ENCODE results near the gene NCR1. TPM values are rescaled to one million over a fixed set of nuclear protein-coding genes. Genes with fewer than 3 reads are reported as not detected.
"Not testable (repeated sequence)": the region's sequence is repeated elsewhere in the genome, so short reads cannot be mapped to it uniquely, and the experiment has no call there.

The NCR1 gene
- total RNA-seq, 1 experiment from 2014 or later = 4.3 TPM

DNA sequence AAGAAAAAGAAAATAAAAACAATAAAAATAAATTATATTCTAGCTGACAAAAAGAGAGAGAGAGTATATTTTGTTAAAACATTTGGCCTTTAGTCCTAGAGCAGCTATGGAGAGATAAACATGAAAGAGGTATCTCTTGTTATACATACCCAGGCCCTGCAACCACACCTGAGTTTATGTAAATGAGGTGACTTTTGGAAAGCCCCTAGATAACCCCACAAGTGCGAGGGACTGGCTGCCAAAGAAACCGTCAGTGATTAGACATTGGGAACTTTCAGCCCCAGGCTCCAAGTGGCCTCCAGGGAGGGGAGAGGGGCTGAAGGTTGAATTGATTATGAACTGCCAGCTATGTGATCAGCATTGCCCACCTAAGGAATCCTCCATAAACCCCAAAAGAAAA, 43.5 kb downstream of the NCR1 start:
- no peaks in the 10 kb centered on the region for H3K27me3 Mint-ChIP-seq (ENCODE audit: low read depth)
- TF ChIP-seq ZNF396 (CRISPR knock-in tag; IDR thresholded peaks at IDR 0.05; ENCODE audit: borderline replicate concordance) = no peak
- TF ChIP-seq, protein P1, sequence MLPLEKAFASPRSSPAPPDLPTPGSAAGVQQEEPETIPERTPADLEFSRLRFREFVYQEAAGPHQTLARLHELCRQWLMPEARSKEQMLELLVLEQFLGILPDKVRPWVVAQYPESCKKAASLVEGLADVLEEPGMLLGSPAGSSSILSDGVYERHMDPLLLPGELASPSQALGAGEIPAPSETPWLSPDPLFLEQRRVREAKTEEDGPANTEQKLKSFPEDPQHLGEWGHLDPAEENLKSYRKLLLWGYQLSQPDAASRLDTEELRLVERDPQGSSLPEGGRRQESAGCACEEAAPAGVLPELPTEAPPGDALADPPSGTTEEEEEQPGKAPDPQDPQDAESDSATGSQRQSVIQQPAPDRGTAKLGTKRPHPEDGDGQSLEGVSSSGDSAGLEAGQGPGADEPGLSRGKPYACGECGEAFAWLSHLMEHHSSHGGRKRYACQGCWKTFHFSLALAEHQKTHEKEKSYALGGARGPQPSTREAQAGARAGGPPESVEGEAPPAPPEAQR (CRISPR knock-in tag; IDR thresholded peaks at IDR 0.05) = no peak
- TF ChIP-seq, protein P2, sequence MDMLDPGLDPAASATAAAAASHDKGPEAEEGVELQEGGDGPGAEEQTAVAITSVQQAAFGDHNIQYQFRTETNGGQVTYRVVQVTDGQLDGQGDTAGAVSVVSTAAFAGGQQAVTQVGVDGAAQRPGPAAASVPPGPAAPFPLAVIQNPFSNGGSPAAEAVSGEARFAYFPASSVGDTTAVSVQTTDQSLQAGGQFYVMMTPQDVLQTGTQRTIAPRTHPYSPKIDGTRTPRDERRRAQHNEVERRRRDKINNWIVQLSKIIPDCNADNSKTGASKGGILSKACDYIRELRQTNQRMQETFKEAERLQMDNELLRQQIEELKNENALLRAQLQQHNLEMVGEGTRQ (CRISPR knock-in tag; IDR thresholded peaks at IDR 0.05) = no peak
- TF ChIP-seq JAZF1 (CRISPR knock-in tag; IDR thresholded peaks at IDR 0.05) = no peak
- TF ChIP-seq ETV6 (CRISPR knock-in tag; IDR thresholded peaks at IDR 0.05) = no peak
- no peak for TF ChIP-seq SMAD3 (CRISPR knock-in tag; IDR thresholded peaks at IDR 0.05; ENCODE audit: borderline replicate concordance)
- no peaks in the 10 kb centered on the region for H3K36me3 Mint-ChIP-seq
- ChIA-PET CTCF (interaction anchor here (2.5 kb wide), 1 partner anchor 68 kb away, joined by 7 read pairs; no protein-coding TSS in a partner anchor), POLR2A (no interaction called here)
- DNase-seq (ENCODE audit: low spot score) (no peak), ATAC-seq (no peak)
- no peaks in the 10 kb centered on the region for H3K9me3 Mint-ChIP-seq
- no peak overlapping the region for H3K27ac Mint-ChIP-seq
- peaks cover 24% of the 10 kb centered on the region for H3K4me1 Mint-ChIP-seq
- no peak overlapping the region for H3K4me3 Mint-ChIP-seq

DNA sequence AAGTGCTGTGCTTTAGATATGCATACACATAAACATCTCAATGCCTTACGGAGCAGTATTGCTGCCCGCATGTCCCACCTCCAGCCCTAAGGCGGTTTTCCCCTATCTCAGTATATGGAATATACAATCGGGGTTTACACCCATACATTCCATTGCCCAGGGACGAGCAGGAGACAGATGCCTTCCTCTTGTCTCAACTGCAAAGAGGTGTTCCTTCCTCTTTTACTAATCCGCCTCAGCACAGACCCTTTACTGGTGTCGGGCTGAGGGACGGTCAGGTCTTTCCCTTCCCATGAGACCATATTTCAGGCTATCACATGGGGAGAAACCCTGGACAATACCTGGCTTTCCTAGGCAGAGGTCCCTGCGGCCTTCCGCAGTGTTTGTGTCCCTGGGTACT, 44.6 kb downstream of the NCR1 start:
- not testable (repeated sequence) for DNase-seq (ENCODE audit: low spot score); H3K36me3 Mint-ChIP-seq; H3K9me3 Mint-ChIP-seq; H3K27me3 Mint-ChIP-seq (ENCODE audit: low read depth); ATAC-seq; H3K4me3 Mint-ChIP-seq
- peak overlapping the region; percentile 89; the same call in 1 of the 2 replicates for H3K27ac Mint-ChIP-seq
- peaks cover 22% of the 10 kb centered on the region for H3K4me1 Mint-ChIP-seq
- ChIA-PET CTCF (interaction anchor here (2.5 kb wide), 1 partner anchor 69 kb away, joined by 7 read pairs; no protein-coding TSS in a partner anchor), POLR2A (interaction anchor here (0.7 kb wide), 1 partner anchor 687 kb away, joined by 3 read pairs; no protein-coding TSS in a partner anchor)

DNA sequence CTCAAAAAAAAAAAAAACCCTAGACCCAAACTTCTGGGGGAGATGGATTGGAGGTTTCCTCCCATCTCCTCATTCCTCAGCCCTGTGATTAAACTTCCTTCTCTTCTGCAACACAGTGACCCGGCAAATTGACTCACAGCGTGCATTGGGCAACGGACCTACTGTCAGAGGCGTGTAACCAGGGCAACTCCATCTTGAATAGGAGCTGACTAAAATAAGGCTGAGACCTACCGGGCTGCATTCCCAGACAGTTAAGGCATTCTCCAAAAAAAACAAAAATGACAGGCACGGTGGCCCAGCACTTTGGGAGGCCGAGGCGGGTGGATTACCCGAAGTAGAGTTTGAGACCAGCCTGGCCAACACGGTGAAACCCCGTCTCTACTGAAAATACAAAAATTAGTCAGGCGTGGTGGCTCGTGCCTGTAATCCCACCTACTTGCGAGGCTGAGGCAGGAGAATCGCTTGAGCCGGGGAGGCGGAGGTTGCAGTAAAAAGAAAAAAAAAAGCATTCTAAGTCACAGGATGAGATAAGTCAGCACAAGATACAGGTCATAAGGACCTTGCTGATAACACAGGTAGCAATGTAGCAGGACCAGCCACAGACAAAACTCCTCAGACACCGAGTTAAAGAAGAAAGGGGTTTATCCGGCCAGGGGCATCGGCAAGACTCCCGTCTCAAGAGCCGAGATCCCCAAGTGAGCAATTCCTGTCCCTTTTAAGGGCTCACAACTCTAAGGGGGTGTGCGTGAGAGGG, 46.8 kb downstream of the NCR1 start:
- no peak for DNase-seq (ENCODE audit: low spot score)
- ATAC-seq = no peak
- Mint-ChIP-seq H3K9me3 (no peaks in the 10 kb centered on the region), H3K27me3 (ENCODE audit: low read depth) (no peaks in the 10 kb centered on the region), H3K27ac (peak overlapping the region; percentile 76), H3K36me3 (no peaks in the 10 kb centered on the region), H3K4me3 (no peak overlapping the region), H3K4me1 (peaks cover 25% of the 10 kb centered on the region)
- POLR2A ChIA-PET = no interaction called here
- TF ChIP-seq ESRRA (CRISPR knock-in tag; IDR thresholded peaks at IDR 0.05; ENCODE audit: borderline replicate concordance) (no peak), FOXK1 (CRISPR knock-in tag; IDR thresholded peaks at IDR 0.05) (no peak), TCF7 (CRISPR knock-in tag; IDR thresholded peaks at IDR 0.05; ENCODE audit: low read depth) (no peak), RORB (CRISPR knock-in tag; IDR thresholded peaks at IDR 0.05) (no peak), CBFB (CRISPR knock-in tag; IDR thresholded peaks at IDR 0.05; ENCODE audit: low read depth) (no peak), TEAD4 (CRISPR knock-in tag; IDR thresholded peaks at IDR 0.05) (no peak)
- TF ChIP-seq, protein P1 (CRISPR knock-in tag; IDR thresholded peaks at IDR 0.05) = no peak
- TF ChIP-seq, protein P3, sequence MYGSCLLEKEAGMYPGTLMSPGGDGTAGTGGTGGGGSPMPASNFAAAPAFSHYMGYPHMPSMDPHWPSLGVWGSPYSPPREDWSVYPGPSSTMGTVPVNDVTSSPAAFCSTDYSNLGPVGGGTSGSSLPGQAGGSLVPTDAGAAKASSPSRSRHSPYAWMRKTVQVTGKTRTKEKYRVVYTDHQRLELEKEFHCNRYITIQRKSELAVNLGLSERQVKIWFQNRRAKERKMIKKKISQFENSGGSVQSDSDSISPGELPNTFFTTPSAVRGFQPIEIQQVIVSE (CRISPR knock-in tag; IDR thresholded peaks at IDR 0.05; ENCODE audit: borderline replicate concordance) = no peak
- TF ChIP-seq, protein P4, sequence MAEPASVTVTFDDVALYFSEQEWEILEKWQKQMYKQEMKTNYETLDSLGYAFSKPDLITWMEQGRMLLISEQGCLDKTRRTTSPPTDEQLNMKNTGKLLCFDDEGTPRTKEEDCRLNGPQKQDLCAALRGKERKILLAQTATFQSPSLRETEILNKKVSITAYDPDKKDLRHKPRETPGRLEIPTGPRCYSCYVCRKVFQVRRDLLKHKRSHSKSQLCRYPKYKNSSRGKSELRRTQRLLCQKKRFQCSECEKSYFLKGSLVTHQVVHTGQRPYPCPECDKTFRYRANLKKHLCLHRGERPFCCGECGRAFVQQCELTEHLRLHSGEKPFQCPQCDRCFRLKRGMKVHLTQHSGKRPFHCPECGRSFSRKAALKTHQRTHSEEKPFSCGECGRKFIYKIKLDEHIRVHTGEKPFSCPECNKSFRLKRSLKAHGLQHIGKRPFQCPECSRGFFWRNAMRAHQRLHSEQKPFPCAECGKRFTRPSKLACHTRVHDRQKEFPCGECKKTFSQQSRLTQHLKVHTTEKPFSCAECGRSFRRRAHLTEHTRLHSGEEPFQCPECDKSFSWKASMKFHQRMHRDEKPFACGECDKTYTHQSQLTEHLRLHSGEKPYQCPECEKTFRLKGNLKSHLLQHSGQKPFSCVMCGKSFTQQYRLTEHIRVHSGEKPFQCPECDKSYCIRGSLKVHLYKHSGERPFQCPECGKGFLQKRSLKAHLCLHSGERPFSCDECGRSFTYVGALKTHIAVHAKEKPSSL (CRISPR knock-in tag; conservative IDR thresholded peaks at IDR 0.05) = no peak
- TF ChIP-seq, protein P5, sequence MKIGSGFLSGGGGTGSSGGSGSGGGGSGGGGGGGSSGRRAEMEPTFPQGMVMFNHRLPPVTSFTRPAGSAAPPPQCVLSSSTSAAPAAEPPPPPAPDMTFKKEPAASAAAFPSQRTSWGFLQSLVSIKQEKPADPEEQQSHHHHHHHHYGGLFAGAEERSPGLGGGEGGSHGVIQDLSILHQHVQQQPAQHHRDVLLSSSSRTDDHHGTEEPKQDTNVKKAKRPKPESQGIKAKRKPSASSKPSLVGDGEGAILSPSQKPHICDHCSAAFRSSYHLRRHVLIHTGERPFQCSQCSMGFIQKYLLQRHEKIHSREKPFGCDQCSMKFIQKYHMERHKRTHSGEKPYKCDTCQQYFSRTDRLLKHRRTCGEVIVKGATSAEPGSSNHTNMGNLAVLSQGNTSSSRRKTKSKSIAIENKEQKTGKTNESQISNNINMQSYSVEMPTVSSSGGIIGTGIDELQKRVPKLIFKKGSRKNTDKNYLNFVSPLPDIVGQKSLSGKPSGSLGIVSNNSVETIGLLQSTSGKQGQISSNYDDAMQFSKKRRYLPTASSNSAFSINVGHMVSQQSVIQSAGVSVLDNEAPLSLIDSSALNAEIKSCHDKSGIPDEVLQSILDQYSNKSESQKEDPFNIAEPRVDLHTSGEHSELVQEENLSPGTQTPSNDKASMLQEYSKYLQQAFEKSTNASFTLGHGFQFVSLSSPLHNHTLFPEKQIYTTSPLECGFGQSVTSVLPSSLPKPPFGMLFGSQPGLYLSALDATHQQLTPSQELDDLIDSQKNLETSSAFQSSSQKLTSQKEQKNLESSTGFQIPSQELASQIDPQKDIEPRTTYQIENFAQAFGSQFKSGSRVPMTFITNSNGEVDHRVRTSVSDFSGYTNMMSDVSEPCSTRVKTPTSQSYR (CRISPR knock-in tag; IDR thresholded peaks at IDR 0.05) = no peak
- CTCF ChIA-PET = no interaction called here

DNA sequence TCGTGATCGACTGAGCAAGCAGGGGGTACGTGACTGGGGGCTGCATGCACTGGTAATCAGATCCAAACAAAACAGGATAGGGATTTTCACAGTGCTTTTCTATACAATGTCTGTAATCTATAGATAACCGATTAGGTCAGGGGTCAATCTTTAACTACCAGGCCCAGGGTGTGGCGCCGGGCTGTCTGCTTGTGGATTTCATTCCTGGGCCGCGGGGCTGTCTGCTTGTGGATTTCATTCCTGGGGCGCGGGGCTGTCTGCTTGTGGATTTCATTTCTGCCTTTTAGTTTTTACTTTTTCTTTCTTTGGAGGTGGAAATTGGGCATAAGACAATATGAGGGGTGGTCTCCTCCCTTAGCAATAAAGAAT, 47.4 kb downstream of the NCR1 start:
- H3K9me3 Mint-ChIP-seq; H3K36me3 Mint-ChIP-seq; H3K4me3 Mint-ChIP-seq; DNase-seq (ENCODE audit: low spot score); H3K27me3 Mint-ChIP-seq (ENCODE audit: low read depth); CTCF ChIA-PET; ATAC-seq; POLR2A ChIA-PET: not testable (repeated sequence)
- peak overlapping the region; percentile 76; the same call in 1 of the 2 replicates for H3K27ac Mint-ChIP-seq
- H3K4me1 Mint-ChIP-seq = peaks cover 25% of the 10 kb centered on the region

Data from WTC11 (cell line).